Ascending aorta (tissue), 2 donors: ENCODE measurements around the gene PLB1. TPM values are rescaled to one million over a fixed set of nuclear protein-coding genes. Genes with fewer than 3 reads are reported as not detected.

Source experiments
- DNase-seq, 2 donors: peaks; one replicate each; pipeline ENCODE4 v3.0.0-alpha.2; 2019; ENCODE audit warnings: low spot score in 2 of 2
- H3K27ac ChIP-seq, 2 donors: fragments of 200-600 bp; sonication (generic); one replicate each; pipeline ENCODE4 v1.5.1; 2016 to 2017; ENCODE audit warnings: mild to moderate bottlenecking in 1 of 2
- H3K27me3 ChIP-seq: fragments of 200-600 bp; sonication (generic); one replicate; pipeline ENCODE4 v1.5.1; 2017
- H3K36me3 ChIP-seq, 2 donors: fragments of 200-600 bp; sonication (generic); one replicate each; pipeline ENCODE4 v1.5.1; 2016
- H3K4me1 ChIP-seq, 2 donors: fragments of 200-600 bp; sonication (generic); one replicate each; pipeline ENCODE4 v1.5.1; 2016 to 2017; ENCODE audit warnings: mild to moderate bottlenecking in 1 of 2
- H3K4me3 ChIP-seq, 2 donors: fragments of 200-600 bp; sonication (generic); one replicate each; pipeline ENCODE4 v1.5.1; 2016 to 2017; ENCODE audit warnings: mild to moderate bottlenecking in 1 of 2
- H3K9me3 ChIP-seq, 2 donors: fragments of 200-600 bp; sonication (generic); one replicate each; pipeline ENCODE4 v1.5.1; 2016
- intact Hi-C: fragments of 100-400 bp; cut with DNase I; formaldehyde crosslinking; loops from one replicate; pipeline ENCODE4 v1.15.1; 2023
- total RNA-seq: library from RNA; depleted of rRNA; stranded (reverse); fragments of >200 nt; gene quantifications from one replicate; pipeline ENCODE4 v1.1.0, GENCODE V29; 2016
- TF ChIP-seq, protein P1 (sequence below), 3 experiments: fragments of 200-600 bp in 2 of 3; fragments of 450-650 bp in 1 of 3; sonication (generic) in 2 of 3; IDR thresholded peaks; one replicate each; pipeline ENCODE4 v1.5.1; 2016 to 2019; ENCODE audit warnings: antibody characterized with exemption in 3 of 3, mild to moderate bottlenecking in 1 of 3, moderate library complexity in 1 of 3

The PLB1 gene
- total RNA-seq, 1 donor from 2014 or later: 9.7 TPM

DNA sequence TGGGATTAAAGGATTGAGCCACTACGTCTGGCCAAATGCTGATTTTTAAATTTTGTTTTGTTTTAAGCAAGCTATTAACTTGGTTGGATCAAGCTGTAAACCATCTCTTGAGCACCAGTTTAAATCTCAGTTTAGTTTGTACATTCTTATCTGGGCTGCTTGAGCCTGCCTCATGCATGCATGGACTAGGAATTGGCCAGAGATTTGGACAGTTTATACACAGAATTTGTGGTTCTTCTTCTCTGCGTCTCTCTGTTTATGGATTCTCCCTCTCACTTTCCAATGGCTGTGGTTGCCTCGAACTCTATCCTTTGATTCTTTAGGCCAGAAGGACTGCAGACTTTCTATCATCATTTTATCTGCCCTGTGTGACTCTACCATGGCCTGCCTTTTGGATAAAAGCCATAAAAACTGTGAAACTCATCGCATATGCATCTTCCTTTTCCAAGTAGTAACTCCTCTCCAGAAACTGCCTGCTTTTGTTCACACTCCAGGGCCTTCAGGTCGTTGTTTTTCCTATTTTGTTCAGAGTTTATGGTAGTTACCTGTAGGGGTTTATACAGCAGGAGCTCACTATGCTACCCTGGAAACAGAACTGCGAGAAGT, 32.5 kb upstream of the PLB1 start:
- no peak for DNase-seq
- Histone ChIP-seq H3K4me1 (no peaks in the 10 kb centered on the region), H3K27me3 (no peaks in the 10 kb centered on the region), H3K4me3 (no peak overlapping the region), H3K9me3 (peaks cover 0 to 9% of the 10 kb centered on the region in 2 donors), H3K36me3 (no peaks in the 10 kb centered on the region), H3K27ac (no peak overlapping the region)
- TF ChIP-seq, protein P1, sequence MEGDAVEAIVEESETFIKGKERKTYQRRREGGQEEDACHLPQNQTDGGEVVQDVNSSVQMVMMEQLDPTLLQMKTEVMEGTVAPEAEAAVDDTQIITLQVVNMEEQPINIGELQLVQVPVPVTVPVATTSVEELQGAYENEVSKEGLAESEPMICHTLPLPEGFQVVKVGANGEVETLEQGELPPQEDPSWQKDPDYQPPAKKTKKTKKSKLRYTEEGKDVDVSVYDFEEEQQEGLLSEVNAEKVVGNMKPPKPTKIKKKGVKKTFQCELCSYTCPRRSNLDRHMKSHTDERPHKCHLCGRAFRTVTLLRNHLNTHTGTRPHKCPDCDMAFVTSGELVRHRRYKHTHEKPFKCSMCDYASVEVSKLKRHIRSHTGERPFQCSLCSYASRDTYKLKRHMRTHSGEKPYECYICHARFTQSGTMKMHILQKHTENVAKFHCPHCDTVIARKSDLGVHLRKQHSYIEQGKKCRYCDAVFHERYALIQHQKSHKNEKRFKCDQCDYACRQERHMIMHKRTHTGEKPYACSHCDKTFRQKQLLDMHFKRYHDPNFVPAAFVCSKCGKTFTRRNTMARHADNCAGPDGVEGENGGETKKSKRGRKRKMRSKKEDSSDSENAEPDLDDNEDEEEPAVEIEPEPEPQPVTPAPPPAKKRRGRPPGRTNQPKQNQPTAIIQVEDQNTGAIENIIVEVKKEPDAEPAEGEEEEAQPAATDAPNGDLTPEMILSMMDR (IDR thresholded peaks at IDR 0.05): no peak
- intact Hi-C loops: no loop called here

DNA sequence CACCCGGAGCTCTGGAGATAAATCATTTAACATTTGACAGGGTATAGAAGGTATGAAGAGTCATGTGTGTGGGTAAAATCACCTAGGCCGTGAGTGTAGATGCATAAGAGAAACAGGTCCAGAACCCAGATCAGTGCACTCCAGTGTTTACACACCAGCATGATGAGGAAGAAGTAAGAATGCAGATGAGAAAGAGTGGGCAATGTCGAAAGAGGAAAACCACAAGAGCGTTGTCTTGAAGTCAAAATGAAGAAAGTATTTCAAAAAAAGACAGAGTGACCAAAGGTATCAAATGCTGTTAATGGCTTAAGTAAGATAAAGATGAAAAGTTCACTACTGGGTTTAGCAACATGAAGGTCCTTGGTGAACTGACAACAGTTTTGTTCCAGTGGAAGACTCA, 32.0 kb upstream of the PLB1 start:
- peaks cover 0 to 9% of the 10 kb centered on the region in 2 donors for H3K9me3 ChIP-seq
- no peak for DNase-seq
- H3K4me1 ChIP-seq: no peaks in the 10 kb centered on the region
- H3K27me3 ChIP-seq: no peaks in the 10 kb centered on the region
- no peak overlapping the region for H3K27ac ChIP-seq
- TF ChIP-seq, protein P1 (IDR thresholded peaks at IDR 0.05): no peak
- no peaks in the 10 kb centered on the region for H3K36me3 ChIP-seq
- H3K4me3 ChIP-seq: no peak overlapping the region
- intact Hi-C loops: no loop called here

DNA sequence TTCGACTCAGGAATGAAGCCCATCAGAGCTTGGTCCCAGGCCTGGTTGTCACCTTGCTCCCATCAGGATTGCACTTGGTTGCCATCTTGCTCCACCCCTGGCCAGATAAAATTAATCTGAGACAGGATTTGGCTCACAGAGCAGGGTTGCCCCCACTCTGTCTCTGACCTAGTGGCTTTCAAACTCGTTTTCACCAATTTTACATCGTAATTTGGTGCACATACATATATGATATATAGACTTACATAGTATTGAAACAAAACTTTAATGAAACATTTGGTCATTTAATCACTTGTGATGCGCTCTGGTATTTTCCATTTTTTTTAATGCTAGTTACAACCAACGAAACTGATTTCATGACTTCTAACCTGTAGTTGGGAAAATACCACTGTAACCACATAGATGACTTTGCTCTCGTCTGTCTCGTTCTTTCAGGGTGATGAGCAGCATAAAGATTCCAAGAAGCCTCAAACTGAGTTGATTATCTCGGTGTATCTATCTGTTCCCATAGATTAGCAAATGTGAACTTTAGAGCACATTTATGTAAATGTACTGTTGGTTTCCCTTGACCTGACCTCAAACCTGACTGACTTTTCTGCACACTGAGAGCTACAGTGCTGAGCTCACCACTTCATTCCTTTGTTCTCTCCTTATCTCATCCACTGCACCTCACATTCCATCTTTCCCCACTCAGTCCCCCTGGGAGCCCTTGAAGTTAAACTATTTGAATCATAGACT, 30.5 kb upstream of the PLB1 start:
- TF ChIP-seq, protein P1 (IDR thresholded peaks at IDR 0.05): no peak
- H3K4me1 ChIP-seq: no peaks in the 10 kb centered on the region
- H3K27me3 ChIP-seq: no peaks in the 10 kb centered on the region
- no peak for DNase-seq
- no peak overlapping the region for H3K4me3 ChIP-seq
- H3K27ac ChIP-seq: no peak overlapping the region
- no peaks in the 10 kb centered on the region for H3K36me3 ChIP-seq
- intact Hi-C loops: no loop called here
- H3K9me3 ChIP-seq: peaks cover 0 to 9% of the 10 kb centered on the region in 2 donors

DNA sequence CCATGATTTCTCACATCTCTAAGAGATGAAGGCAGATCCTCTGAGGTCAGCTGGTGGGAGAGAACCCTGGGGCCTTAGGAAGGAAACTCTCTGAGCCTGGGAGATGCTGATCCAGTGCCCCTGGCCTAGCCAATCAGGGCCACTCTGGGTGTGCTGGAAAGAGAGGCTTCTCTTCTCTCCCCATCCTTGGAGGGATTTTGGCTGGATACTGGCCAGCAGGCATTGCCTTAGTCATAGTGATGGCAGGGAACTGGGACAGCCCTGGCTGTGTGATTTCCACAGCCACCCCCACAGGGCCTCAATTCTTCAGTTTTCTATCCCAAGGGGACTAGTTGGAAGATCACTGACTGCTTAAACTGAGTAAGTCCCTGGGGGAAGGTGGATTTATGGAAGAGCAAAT, 26.6 kb upstream of the PLB1 start:
- TF ChIP-seq, protein P1 (IDR thresholded peaks at IDR 0.05): no peak

DNA sequence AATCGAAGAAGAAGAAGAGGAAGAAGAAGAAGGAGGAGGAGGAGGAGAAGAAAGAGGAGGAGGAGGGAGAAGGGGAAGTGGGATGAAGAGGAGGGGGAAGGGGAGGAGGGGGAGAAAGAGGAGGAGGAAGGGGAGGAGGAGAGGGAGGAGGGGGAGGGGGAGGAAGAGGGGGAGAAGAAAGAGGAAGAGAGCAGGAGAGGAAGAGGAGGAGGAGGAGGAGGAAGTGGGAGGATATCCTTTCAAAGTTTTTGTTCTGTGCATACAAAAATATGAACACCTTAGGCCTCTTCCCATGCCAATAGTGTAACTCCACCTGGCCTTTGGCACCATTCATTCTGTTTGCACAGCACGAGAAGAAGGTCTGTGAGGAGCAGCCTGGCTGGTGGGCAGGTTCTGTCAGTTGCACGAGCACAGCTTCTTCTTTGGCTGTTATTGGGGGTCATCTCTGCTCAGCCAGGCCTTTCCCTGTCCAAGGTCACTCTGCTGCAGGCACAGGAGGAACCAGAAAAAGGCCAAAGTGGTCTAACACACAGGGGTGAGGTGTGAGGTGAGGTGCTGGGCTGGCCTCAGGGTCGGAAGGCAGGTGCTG, 25.8 kb upstream of the PLB1 start:
- no peak for DNase-seq
- H3K27ac ChIP-seq: no peak overlapping the region
- no peaks in the 10 kb centered on the region for H3K27me3 ChIP-seq
- intact Hi-C loops: no loop called here
- H3K36me3 ChIP-seq: no peaks in the 10 kb centered on the region
- H3K9me3 ChIP-seq: no peaks in the 10 kb centered on the region
- TF ChIP-seq, protein P1 (IDR thresholded peaks at IDR 0.05): no peak
- H3K4me3 ChIP-seq: no peak overlapping the region
- no peaks in the 10 kb centered on the region for H3K4me1 ChIP-seq

More for the DNA sequence above, 26.6 kb upstream of the PLB1 start:
- Histone ChIP-seq H3K36me3 (no peaks in the 10 kb centered on the region), H3K4me3 (no peak overlapping the region), H3K4me1 (no peaks in the 10 kb centered on the region), H3K27me3 (no peaks in the 10 kb centered on the region), H3K9me3 (no peaks in the 10 kb centered on the region), H3K27ac (no peak overlapping the region)
- intact Hi-C loops: no loop called here
- no peak for DNase-seq
